Dendritic cell treated with granulocyte-macrophage colony-stimulating factor and Interleukin-4, amounts not matched to agents 40 ng/mL and 50 ng/mL, for 4 days (primary cell): ENCODE results near the gene NOS1.

Source experiments
- H3K27ac Mint-ChIP-seq: one replicate; pipeline ENCODE4 v1.8.0; 2022; ENCODE audit warnings: mild to moderate bottlenecking, mixed read lengths
- H3K27me3 Mint-ChIP-seq: one replicate; pipeline ENCODE4 v1.8.0; 2022; ENCODE audit warnings: mild to moderate bottlenecking, mixed read lengths
- H3K36me3 Mint-ChIP-seq: one replicate; pipeline ENCODE4 v1.8.0; 2022; ENCODE audit warnings: low read depth, mixed read lengths
- H3K4me1 Mint-ChIP-seq: one replicate; pipeline ENCODE4 v1.8.0; 2022; ENCODE audit warnings: low read depth, mixed read lengths
- H3K4me3 Mint-ChIP-seq: one replicate; pipeline ENCODE4 v1.8.0; 2022; ENCODE audit warnings: mild to moderate bottlenecking, moderate library complexity, mixed read lengths
- H3K9me3 Mint-ChIP-seq: one replicate; pipeline ENCODE4 v1.8.0; 2022; ENCODE audit warnings: mixed read lengths
- intact Hi-C: fragments of 100-400 bp; cut with micrococcal nuclease; formaldehyde crosslinking; loops from one replicate; pipeline ENCODE4 v1.15.0; 2022

Gene NOS1

DNA sequence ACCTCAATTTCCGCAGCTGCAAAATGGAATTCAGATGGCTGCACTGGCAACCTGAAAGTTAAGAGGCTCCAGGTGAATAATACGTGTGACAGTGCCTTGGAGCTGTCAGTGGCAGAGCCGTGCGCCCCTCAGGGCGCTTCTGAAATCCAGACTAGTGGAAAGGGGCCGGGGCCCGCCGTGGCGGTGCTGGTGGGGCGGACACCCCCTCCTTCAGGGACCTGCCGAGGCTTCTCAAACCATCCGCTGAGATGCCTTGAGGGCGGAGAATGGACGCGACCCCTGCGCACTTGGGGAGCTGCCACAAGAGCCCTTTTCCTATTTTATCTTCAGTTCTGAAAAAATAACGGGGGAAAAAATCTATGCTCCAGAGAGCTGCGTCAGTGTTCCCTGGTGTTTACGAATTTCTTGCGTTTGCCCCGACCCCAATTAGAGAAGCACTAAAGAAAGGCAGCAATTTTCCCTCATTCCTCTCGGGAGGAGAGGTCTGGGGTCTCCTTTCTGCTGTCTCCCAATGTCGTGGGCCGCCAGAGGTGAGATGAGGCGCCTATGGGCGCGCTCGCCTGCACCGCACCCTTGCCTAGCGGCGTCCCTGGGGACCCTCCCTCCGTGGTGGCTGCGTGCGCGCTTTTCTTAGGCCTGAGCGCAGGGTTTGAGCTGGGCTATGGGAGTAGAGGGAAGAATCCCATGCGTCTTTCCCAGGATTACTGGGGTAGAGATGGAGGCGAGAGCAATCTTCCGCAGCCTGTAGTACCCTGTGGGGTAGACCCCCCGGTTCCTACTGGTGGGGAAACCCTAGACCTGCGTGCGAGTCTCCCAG is 2.2 kb downstream of the NOS1 start:
- Mint-ChIP-seq H3K27ac (no peak overlapping the region), H3K9me3 (no peaks in the 10 kb centered on the region), H3K27me3 (peaks cover 61% of the 10 kb centered on the region), H3K36me3 (no peaks in the 10 kb centered on the region), H3K4me3 (no peak overlapping the region), H3K4me1 (no peaks in the 10 kb centered on the region)
- intact Hi-C loops: no loop called here

DNA sequence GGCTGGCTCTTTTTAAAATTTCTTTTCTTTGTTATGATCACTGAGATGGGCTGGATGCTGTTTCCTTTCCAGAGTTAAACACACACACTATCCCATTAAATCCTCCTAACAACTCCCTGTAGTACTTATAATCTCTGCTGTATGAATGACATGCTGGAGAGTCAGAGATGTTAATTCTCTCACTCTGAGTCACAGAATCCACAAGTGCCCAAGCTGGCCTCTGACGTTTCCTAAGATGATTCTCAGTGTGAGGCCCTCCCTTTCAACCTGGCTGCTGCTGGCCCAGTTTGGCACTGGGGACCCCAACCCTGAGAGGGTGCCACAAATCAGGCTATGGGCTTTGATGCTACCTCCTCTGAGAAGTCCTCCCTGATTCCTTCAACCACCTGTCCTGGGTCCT is 5.4 kb downstream of the NOS1 start:
- no peaks in the 10 kb centered on the region for H3K36me3 Mint-ChIP-seq
- no peaks in the 10 kb centered on the region for H3K9me3 Mint-ChIP-seq
- no peak overlapping the region for H3K27ac Mint-ChIP-seq
- H3K27me3 Mint-ChIP-seq: peaks cover 34% of the 10 kb centered on the region
- intact Hi-C loops: no loop called here
- no peak overlapping the region for H3K4me3 Mint-ChIP-seq
- H3K4me1 Mint-ChIP-seq: no peaks in the 10 kb centered on the region

DNA sequence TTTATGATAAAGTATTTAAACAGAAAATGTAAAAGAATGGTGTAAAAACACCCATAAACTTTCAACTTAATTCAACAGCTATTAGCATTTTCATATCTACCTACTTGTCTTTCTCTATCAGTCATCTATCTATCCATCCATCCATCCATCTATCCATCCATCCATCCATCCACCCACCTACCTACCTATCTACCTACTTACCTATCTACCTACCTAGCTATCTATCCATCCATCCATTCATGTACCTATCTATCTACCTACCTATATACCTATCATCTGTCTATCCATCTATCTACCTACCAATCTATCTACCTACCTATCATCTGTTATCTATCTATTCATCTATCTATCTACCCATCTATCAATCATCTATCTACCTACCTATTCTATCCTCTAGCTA is 8.5 kb downstream of the NOS1 start:
- Mint-ChIP-seq H3K4me1 (no peaks in the 10 kb centered on the region), H3K9me3 (no peaks in the 10 kb centered on the region), H3K27me3 (peaks cover 8% of the 10 kb centered on the region), H3K36me3 (no peaks in the 10 kb centered on the region), H3K27ac (no peak overlapping the region), H3K4me3 (no peak overlapping the region)
- intact Hi-C loops: no loop called here

DNA sequence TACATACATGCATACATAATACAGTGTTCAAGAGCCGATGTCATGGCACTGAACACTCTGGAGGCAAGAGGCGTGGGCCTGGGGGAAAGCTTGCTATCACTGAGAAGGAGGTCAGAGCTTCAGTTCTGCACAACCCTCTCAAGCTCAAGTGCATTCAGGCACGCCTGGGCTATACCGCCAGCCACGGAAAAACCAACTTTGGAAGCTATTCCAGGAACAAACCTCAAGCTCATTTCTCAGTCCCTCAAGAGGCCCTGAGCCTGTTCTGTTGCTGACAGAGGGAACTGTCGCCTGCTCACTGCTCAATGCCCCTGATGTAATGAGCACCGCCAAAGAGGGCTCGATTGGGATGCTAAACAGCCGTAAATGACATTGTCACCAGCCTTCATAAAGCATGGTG is 9.2 kb downstream of the NOS1 start:
- H3K27me3 Mint-ChIP-seq: peaks cover 8% of the 10 kb centered on the region
- H3K36me3 Mint-ChIP-seq: no peaks in the 10 kb centered on the region
- no peaks in the 10 kb centered on the region for H3K4me1 Mint-ChIP-seq
- H3K27ac Mint-ChIP-seq: no peak overlapping the region
- no peaks in the 10 kb centered on the region for H3K9me3 Mint-ChIP-seq
- intact Hi-C loops: no loop called here
- H3K4me3 Mint-ChIP-seq: no peak overlapping the region

DNA sequence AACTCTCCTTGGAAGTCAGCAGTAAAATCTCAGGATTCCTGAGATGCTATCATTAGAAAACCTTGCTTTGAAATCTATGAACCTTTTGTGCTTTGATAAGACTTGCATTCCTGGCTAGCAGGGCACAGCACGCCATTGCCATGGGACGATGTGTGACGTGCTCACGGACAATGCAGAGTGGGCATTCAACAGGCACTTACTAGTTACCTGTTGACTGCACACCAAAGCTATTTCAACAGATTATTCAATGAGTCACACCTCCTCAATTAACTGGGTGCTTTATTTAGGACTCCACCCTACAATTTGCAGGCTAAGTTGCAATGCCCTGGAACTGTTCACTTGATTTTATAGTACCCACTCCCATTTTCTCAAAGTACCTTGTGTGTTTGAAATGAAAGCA is 11.3 kb downstream of the NOS1 start:
- no peak overlapping the region for H3K4me3 Mint-ChIP-seq
- intact Hi-C loops: no loop called here
- peaks cover 5% of the 10 kb centered on the region for H3K27me3 Mint-ChIP-seq
- H3K9me3 Mint-ChIP-seq: no peaks in the 10 kb centered on the region
- H3K36me3 Mint-ChIP-seq: no peaks in the 10 kb centered on the region
- no peak overlapping the region for H3K27ac Mint-ChIP-seq
- H3K4me1 Mint-ChIP-seq: no peaks in the 10 kb centered on the region

DNA sequence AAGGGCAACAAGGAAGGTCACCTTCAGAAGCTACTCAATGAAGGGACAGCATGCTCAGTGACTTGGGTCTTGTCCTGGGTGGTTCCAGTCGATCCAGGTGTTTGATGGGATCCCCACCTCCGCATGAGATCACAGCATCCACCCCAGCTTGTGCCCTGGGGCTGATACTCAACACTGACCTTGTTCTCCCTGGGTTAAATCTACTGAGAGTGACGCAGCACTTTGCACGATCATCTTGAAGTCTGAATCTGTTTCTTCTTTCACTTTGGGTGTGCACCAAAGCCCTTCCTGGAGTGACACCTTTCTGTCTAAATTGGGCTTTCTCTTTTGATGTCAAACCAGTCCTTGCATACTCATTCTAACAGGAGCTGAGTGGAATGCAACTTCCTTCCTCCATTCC is 13.8 kb downstream of the NOS1 start:
- Mint-ChIP-seq H3K4me1 (no peaks in the 10 kb centered on the region), H3K4me3 (no peak overlapping the region), H3K27me3 (peaks cover 5% of the 10 kb centered on the region), H3K9me3 (no peaks in the 10 kb centered on the region), H3K27ac (no peak overlapping the region), H3K36me3 (no peaks in the 10 kb centered on the region)
- intact Hi-C loops: no loop called here

DNA sequence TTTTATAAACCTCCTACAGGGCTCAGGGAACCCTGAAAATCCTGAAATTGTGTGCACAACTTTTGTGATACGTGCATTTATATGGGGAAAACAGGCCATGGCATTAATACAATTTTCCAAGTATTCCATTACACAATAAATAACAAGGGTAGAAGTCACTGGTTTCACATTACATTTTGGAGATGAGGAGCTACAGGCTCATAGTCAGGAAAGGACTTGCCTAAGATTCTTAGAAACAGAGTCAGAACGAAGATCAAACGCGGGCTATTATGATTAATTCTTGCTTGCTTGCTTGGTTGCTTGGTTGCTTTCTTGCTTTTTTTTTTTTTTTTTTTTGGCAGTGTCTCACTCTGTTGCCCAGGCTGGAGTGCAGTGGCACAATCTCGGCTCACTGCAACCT is 16.7 kb downstream of the NOS1 start:
- Mint-ChIP-seq H3K27me3 (peaks cover 2% of the 10 kb centered on the region), H3K27ac (no peak overlapping the region), H3K4me1 (no peaks in the 10 kb centered on the region), H3K36me3 (no peaks in the 10 kb centered on the region), H3K9me3 (no peaks in the 10 kb centered on the region), H3K4me3 (no peak overlapping the region)
- intact Hi-C loops: no loop called here

DNA sequence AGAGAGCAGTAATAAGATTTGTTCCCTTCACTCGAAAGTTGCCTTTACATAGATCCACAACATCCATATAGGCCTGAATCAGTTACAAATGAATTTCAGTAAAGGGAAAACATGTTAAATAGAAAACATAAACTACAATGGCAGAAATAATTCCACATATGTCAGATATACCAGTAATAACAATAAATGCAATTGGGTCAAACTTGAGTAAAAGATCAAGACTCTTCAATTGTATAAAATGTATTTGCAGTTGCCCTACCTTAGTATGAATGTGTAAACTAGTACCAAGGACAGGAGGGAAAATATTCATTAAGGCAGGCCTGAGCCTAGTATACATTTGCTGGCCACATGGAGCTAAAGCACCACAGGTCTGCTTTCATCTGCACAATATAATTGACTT is 17.6 kb downstream of the NOS1 start:
- intact Hi-C loops: no loop called here
- Mint-ChIP-seq H3K4me1 (no peaks in the 10 kb centered on the region), H3K27ac (no peak overlapping the region), H3K4me3 (no peak overlapping the region), H3K27me3 (peaks cover 5% of the 10 kb centered on the region), H3K9me3 (no peaks in the 10 kb centered on the region), H3K36me3 (no peaks in the 10 kb centered on the region)

DNA sequence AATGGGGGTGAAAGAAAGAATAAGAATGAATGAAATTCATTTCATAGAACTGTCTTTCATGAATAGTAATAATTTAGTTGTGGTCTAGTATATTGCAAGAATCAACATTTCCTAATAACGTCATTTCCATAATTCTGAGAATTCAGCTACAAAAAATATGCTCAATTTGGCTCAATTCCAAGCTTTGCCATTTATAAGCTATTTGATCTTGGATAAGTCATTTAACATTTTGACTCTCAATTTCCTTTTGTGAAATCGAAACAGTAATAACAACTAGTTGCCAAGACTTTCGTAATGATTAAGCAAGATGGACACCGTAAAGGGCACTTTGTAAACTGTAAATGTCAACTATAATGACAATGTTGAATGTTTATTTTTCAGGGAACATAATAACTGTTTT is 18.1 kb downstream of the NOS1 start:
- Mint-ChIP-seq H3K27me3 (peaks cover 7% of the 10 kb centered on the region), H3K27ac (no peak overlapping the region), H3K36me3 (no peaks in the 10 kb centered on the region), H3K9me3 (no peaks in the 10 kb centered on the region), H3K4me3 (no peak overlapping the region), H3K4me1 (no peaks in the 10 kb centered on the region)
- intact Hi-C loops: no loop called here

DNA sequence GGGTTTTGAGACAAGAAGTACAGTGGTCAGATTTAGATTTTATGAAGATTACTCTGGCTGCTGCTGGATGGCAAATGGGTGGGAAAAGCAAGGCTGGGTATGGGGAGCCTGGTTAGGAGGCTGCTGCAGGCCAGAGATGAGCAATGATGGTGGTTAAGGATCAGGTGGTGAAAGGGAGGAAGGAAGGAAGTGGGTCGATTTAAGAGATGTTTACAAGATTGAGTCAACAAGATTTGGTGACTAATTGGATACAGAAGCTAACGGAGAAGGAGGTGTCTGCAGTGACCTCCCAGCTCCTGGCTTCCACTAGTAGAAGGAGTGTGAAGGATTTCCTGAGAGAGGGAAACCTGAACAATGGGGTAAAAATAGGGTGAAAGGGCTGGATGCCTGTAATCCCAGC is 18.7 kb downstream of the NOS1 start:
- Mint-ChIP-seq H3K4me1 (no peaks in the 10 kb centered on the region), H3K36me3 (no peaks in the 10 kb centered on the region), H3K9me3 (no peaks in the 10 kb centered on the region), H3K4me3 (no peak overlapping the region), H3K27ac (no peak overlapping the region), H3K27me3 (peaks cover 12% of the 10 kb centered on the region)
- intact Hi-C loops: no loop called here

DNA sequence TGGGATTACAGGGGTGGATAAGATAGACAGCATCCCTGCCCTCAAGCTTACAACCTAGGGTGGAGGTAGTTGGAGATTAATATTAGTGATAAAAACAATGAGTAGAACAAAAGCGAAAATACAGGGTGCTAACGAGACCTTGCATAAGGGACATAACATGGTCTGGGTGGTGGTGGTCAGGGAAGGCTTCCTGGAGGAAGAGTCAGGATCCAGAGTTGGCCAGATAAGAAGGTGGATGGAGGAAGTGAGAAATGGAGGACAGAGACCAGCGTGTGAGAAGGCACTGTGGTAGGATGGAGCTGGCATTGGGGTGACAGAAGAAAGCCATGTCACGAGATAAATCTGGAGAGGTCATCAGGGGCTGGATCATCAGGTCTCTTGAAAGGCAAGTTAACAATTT is 19.2 kb downstream of the NOS1 start:
- Mint-ChIP-seq H3K27me3 (peaks cover 13% of the 10 kb centered on the region), H3K36me3 (no peaks in the 10 kb centered on the region), H3K4me3 (no peak overlapping the region), H3K4me1 (no peaks in the 10 kb centered on the region), H3K27ac (no peak overlapping the region), H3K9me3 (no peaks in the 10 kb centered on the region)
- intact Hi-C loops: no loop called here

DNA sequence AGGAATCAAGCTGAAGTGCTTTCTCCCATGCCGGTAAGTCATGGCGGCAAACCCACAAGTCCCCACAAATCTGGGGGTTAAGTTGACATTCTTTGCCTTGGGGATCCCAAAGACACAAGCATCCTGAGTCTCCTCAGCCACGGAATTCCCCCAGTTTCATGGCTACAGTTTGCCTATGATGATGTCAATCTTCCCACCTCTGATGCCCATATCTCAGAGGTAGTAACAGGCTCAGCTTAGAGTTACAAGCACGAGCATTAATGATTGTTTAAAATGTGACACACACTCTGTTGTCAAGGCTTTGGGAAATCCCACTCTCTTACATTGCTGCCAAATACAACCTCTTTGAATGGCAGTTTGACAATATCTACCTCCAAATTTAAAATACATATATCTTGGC is 22.3 kb downstream of the NOS1 start:
- peaks cover 2% of the 10 kb centered on the region for H3K4me1 Mint-ChIP-seq
- no peaks in the 10 kb centered on the region for H3K9me3 Mint-ChIP-seq
- H3K27ac Mint-ChIP-seq: no peak overlapping the region
- H3K36me3 Mint-ChIP-seq: no peaks in the 10 kb centered on the region
- peaks cover 18% of the 10 kb centered on the region for H3K27me3 Mint-ChIP-seq
- intact Hi-C loops: no loop called here
- H3K4me3 Mint-ChIP-seq: no peak overlapping the region

DNA sequence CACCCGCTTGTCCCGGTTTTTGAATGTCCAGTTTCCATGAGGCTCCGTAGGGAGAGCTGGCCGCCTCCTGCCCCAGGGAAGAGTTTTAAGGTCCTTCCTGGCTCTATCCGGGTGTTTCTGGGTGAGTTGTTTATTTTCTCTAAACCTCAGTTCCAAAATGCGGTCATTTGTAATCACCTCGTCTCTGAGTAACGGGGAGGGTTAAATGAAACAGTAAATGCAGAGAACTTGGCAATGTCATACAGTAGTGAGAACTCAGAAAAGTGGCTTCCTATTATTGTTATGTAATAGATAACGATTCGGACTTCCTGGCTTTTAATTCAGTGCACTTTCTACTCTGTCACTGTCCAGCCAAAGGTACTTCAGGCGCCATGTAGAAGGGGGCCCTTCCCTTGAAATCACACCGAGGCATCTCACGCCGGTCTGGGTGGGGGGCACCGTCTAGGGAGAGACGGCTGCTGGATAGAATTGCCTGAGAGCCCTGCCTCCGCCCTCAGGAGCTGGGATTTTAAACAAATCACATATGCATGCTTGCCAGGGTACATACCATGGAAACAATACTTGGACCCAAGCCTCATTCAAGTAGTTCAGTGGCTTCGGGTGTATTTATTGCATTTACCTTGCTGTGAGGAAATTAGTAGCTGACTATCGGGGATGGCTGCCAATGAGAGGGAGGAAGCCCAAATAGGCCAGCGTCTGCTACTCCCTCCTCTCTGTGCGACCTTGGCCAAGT is 26.4 kb downstream of the NOS1 start:
- H3K4me1 Mint-ChIP-seq: peaks cover 14% of the 10 kb centered on the region
- no peaks in the 10 kb centered on the region for H3K9me3 Mint-ChIP-seq
- intact Hi-C loops: no loop called here
- H3K4me3 Mint-ChIP-seq: no peak overlapping the region
- peaks cover 23% of the 10 kb centered on the region for H3K27me3 Mint-ChIP-seq
- no peak overlapping the region for H3K27ac Mint-ChIP-seq
- no peaks in the 10 kb centered on the region for H3K36me3 Mint-ChIP-seq

DNA sequence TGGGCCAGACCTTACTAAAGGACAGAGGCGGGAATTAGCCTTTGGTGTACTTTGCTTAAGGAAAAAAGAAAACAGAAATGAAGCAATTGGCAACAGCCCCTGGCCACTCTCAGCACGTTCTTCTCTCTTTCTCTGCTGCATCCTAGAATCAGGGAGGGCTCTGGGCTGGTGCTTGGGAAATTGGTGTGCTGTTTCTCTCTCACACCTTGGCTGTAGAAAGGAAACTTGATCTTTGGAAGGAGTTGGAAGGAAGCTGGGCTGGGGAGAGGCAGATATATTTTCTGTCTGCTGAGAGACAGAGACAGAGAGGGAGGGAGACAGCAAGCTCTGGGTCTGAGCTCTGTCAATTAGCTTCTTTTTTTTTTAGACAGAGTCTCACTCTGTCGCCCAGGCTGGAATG is 27.4 kb downstream of the NOS1 start:
- H3K4me3 Mint-ChIP-seq: no peak overlapping the region
- H3K27ac Mint-ChIP-seq: no peak overlapping the region
- intact Hi-C loops: no loop called here
- H3K4me1 Mint-ChIP-seq: peaks cover 14% of the 10 kb centered on the region
- peaks cover 22% of the 10 kb centered on the region for H3K27me3 Mint-ChIP-seq
- H3K9me3 Mint-ChIP-seq: no peaks in the 10 kb centered on the region
- H3K36me3 Mint-ChIP-seq: no peaks in the 10 kb centered on the region
